Measurements from ENCODE around the gene SLC2A4. TPM values are rescaled to one million over a fixed set of nuclear protein-coding genes. Genes with fewer than 3 reads are reported as not detected.
A peak's percentile ranks its signal among the peaks of the same experiment; 100 is the strongest.

Gene SLC2A4
- total and polyA plus RNA-seq, 2 of the 4 experiments (the other 2 are of a cell fraction) = 0.07 TPM; not detected in 1

DNA sequence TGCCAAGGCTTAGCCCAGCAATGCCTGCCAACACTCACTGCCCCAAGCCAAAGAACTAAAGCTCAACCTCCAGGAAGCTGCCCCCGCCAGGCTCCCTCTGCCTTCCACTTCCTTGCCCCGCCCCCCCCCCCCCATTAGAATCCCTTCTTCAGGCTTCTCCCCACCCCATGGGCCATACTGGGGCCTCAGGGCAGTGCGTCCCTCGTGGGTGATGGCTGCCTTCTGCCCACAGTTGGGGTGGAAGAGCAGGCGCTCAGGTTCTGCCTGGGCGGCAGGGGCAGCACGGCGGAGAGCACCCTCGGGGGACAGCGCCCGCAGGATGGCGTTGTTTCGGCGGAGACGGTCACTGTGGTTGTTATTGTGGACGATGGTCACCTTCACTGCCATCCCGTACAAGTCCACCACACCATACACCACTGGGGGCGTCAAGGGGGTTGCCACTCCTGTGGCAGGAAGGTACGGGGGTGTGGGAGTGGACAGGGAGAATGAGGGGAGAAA, 43.6 kb downstream of the SLC2A4 start:
- Histone ChIP-seq H3K56ac (ENCODE audit: extremely low read depth, insufficient read depth, low read length) (no peak overlapping the region), H2BK5ac (ENCODE audit: low read depth, low read length, poor library complexity, severe bottlenecking) (no peak overlapping the region), H3K4me3 (ENCODE audit: insufficient read depth, low read depth, low read length) (no peak overlapping the region), H4K5ac (ENCODE audit: low read depth, low read length) (no peak overlapping the region), H3K9ac (ENCODE audit: low read depth, low read length) (no peak overlapping the region), H3K79me1 (ENCODE audit: low read depth in 1 of 2, low read length in 2 of 2) (peaks cover 10 to 29% of the 10 kb centered on the region in 2 experiments; a peak in 3 of 4 replicates), H3K18ac (ENCODE audit: low read depth, low read length) (no peak overlapping the region), H3K36me3 (ENCODE audit: control insufficient read depth, insufficient read depth, low read length) (peaks cover 56% of the 10 kb centered on the region), H2AK5ac (ENCODE audit: low read depth, low read length) (no peak overlapping the region), H3K4me2 (ENCODE audit: low read depth, low read length) (no peak overlapping the region), H2AFZ (replicated peaks; ENCODE audit: low read length, poor library complexity) (peak overlapping the region; percentile 15), H2AK9ac (replicated peaks; ENCODE audit: low read depth, low read length, poor library complexity) (no peak overlapping the region), H2BK120ac (ENCODE audit: low read depth, low read length) (no peak overlapping the region), H3K9me3 (ENCODE audit: control insufficient read depth, insufficient read depth, low read length) (no peaks in the 10 kb centered on the region), H3K27me3 (ENCODE audit: control insufficient read depth, insufficient read depth, low read length) (no peaks in the 10 kb centered on the region), H3K23ac (ENCODE audit: low read depth, low read length) (no peak overlapping the region), H2BK15ac (ENCODE audit: low read depth, low read length) (no peak overlapping the region), H2BK20ac (ENCODE audit: low read depth, low read length) (no peak overlapping the region), H4K20me1 (ENCODE audit: insufficient read depth, low read length) (peaks cover 7% of the 10 kb centered on the region), H4K91ac (ENCODE audit: insufficient read depth, low read depth, low read length) (no peak overlapping the region), H3K4ac (ENCODE audit: low read depth, low read length) (no peak overlapping the region), H4K8ac (ENCODE audit: low read depth in 2 of 2, low read length in 2 of 2) (no peak overlapping the region), H3K9me1 (ENCODE audit: insufficient read depth, low read length) (peaks cover 6% of the 10 kb centered on the region; the same call in 1 of the 2 replicates), H3K27ac (ENCODE audit: insufficient read depth, low read length) (no peak overlapping the region), H3K4me1 (ENCODE audit: control insufficient read depth, insufficient read depth, low read length) (0 out of 2 replicates have a peak, but pooled peaks cover 2% of the 10 kb centered on the region), H3K14ac (replicated peaks; ENCODE audit: low read depth, low read length) (no peak overlapping the region)
- TF ChIP-seq RCOR1 (IDR thresholded peaks at IDR 0.05; ENCODE audit: insufficient replicate concordance, low read length) (no peak), BHLHE40 (IDR thresholded peaks at IDR 0.05; ENCODE audit: low read depth, low read length) (no peak), RAD21 (IDR thresholded peaks at IDR 0.05; ENCODE audit: low read length) (no peak), CHD1 (IDR thresholded peaks at IDR 0.05; ENCODE audit: low read depth, low read length) (no peak), MAFK (IDR thresholded peaks at IDR 0.05; ENCODE audit: low read depth, low read length) (no peak), CEBPB (IDR thresholded peaks at IDR 0.05; ENCODE audit: low read depth, low read length) (no peak), NFE2L2 (IDR thresholded peaks at IDR 0.05; ENCODE audit: low read depth, low read length) (no peak), RFX5 (IDR thresholded peaks at IDR 0.05; ENCODE audit: low read depth, low read length) (no peak), MXI1 (IDR thresholded peaks at IDR 0.05; ENCODE audit: borderline replicate concordance, low read depth, low read length) (no peak), POLR2A (IDR thresholded peaks at IDR 0.05; ENCODE audit: low read depth, low read length) (no peak), FOS (IDR thresholded peaks at IDR 0.05; ENCODE audit: low read depth, low read length) (no peak), MAZ (IDR thresholded peaks at IDR 0.05; ENCODE audit: borderline replicate concordance, low read depth, low read length) (no peak)
- TF ChIP-seq, protein P1, sequence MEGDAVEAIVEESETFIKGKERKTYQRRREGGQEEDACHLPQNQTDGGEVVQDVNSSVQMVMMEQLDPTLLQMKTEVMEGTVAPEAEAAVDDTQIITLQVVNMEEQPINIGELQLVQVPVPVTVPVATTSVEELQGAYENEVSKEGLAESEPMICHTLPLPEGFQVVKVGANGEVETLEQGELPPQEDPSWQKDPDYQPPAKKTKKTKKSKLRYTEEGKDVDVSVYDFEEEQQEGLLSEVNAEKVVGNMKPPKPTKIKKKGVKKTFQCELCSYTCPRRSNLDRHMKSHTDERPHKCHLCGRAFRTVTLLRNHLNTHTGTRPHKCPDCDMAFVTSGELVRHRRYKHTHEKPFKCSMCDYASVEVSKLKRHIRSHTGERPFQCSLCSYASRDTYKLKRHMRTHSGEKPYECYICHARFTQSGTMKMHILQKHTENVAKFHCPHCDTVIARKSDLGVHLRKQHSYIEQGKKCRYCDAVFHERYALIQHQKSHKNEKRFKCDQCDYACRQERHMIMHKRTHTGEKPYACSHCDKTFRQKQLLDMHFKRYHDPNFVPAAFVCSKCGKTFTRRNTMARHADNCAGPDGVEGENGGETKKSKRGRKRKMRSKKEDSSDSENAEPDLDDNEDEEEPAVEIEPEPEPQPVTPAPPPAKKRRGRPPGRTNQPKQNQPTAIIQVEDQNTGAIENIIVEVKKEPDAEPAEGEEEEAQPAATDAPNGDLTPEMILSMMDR (conservative IDR thresholded peaks at IDR 0.05; ENCODE audit: low read depth, low read length) = no peak
- TF ChIP-seq, protein P2, sequence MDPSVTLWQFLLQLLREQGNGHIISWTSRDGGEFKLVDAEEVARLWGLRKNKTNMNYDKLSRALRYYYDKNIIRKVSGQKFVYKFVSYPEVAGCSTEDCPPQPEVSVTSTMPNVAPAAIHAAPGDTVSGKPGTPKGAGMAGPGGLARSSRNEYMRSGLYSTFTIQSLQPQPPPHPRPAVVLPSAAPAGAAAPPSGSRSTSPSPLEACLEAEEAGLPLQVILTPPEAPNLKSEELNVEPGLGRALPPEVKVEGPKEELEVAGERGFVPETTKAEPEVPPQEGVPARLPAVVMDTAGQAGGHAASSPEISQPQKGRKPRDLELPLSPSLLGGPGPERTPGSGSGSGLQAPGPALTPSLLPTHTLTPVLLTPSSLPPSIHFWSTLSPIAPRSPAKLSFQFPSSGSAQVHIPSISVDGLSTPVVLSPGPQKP (IDR thresholded peaks at IDR 0.05; ENCODE audit: borderline replicate concordance, low read depth, low read length) = no peak
- TF ChIP-seq, protein P3, sequence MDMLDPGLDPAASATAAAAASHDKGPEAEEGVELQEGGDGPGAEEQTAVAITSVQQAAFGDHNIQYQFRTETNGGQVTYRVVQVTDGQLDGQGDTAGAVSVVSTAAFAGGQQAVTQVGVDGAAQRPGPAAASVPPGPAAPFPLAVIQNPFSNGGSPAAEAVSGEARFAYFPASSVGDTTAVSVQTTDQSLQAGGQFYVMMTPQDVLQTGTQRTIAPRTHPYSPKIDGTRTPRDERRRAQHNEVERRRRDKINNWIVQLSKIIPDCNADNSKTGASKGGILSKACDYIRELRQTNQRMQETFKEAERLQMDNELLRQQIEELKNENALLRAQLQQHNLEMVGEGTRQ (IDR thresholded peaks at IDR 0.05; ENCODE audit: low read depth, low read length) = no peak
- no peak for ATAC-seq (ENCODE audit: low read depth)
- no peak for DNase-seq
- intact Hi-C loops (cut with micrococcal nuclease) (loop anchor here (10.0 kb wide), 1 partner anchor 240 kb away; the partner anchor contains the start of gene SENP3), in situ Hi-C loops (cut with MboI; ENCODE audit: low sequenced_read_pairs) (no loop called here), dilution Hi-C loops (cut with HindIII; ENCODE audit: low sequenced_read_pairs, unreplicated experiment) (no loop called here)
- no CpG with 5 or more reads among the region's 19 CpGs for WGBS, 2 experiments (ENCODE audit: extremely low coverage in 2 of 2, insufficient read length in 1 of 2)
- BruUV-seq (replicated peaks) = no TSS peak
- ChIA-PET POLR2A (ENCODE audit: unreplicated experiment) (no interaction called here), CTCF (no interaction called here)

Measured in IMR-90 (cell line).